ENCODE results near the gene HOXD11.

The HOXD11 gene

GRCh38 chr2:176106581-176107539 lies at the start of gene HOXD11:
Gene HOXD11 (plus strand): TSS chr2:176107280. CDS start chr2:176107356, 76 bp downstream.
- no peak for DNase-seq (ENCODE audit: low read depth in 2 of 2)

- no peak for DNase-seq (ENCODE audit: low read depth in 2 of 2)
Measured at GRCh38 chr2:176063958-176064357, 43.1 kb upstream of the HOXD11 start.

DNA sequence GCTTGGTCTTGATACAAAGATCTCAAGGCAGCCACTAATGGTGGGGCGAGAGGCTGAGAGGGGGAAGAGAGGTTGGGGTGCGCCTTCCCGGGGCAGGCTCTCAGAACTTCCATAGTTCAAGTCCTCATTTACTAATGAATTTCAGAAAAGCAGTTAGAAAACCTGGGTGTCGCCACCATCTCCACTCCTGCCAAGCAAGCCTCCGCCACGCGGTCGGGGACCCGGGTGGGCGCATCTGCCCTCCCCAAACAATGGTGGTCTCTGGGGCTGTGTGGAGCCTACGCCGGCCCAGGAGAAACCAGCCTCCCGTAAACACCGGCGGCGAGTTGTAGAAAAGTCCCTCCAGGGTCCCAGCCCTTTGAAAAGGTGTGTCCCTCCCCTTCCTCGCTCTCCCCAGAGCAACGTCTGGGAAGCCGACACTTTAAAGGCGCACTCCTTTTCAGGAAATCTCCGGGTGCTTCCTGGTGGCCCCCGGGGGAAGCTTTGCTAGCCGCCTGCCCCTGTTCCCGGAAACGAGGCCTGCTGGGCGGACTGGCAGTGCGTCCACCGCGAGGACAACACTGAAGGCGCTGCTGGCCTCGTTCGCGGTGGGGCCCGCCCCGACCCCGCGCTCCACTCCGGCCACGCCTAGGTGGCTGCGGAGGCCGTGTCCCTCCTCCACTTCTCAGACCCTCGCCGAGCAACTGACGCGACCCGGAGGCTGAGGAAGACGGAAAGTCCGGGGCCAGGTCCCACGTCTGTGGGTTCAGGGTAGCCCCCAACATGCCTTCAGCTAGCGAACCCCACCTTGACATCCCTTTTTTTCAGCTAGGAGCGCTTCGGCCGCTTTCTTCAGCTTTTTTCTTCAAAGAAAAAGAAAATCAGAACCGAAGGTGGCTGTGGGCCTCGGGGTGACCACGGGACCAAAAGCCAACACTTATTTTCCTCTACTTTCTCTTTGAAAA lies 40.2 kb upstream of the HOXD11 start:
- no peak for DNase-seq (ENCODE audit: low read depth in 2 of 2)

DNA sequence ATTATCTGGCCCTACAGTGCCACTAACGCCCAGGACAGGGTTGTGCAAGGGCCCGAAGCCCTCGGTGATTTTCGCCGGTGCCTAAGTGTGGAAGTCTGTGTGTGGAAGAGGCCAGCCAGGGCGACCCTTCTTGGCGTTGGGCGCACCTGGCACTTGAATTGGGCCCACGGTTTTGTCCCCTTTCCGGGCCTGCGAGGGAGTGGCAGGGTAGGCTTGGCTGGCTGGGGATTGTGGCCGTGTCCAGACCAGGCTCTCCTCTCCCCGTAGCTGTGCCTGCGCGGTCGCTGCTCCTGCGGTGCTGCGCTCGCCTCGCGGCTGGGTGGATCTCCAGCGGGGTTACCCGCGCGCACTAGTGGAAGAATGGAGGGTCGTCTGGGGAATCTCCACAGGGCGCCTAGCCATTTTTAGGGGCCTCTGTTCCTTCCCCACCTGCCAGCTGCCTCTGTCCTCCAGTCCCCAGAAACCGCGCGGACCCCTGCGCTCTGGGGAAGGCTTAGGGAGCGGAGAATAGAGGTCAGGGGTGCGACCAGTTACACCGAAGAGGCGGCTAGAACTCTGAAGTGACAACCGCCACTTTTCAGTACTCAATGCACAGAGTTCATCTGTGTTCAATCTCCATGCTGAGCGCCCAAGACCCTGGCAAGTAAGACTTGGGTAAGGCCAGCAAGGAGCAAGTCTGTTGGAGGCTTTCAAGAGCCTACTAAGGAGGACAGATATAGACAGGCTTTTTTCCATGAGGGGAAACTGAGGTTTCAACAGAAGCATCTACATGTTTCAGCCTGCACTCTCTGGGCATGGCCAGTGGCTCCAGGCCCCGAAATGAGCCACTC lies 39.3 kb upstream of the HOXD11 start:
- DNase-seq (ENCODE audit: low read depth in 2 of 2): no peak

DNA sequence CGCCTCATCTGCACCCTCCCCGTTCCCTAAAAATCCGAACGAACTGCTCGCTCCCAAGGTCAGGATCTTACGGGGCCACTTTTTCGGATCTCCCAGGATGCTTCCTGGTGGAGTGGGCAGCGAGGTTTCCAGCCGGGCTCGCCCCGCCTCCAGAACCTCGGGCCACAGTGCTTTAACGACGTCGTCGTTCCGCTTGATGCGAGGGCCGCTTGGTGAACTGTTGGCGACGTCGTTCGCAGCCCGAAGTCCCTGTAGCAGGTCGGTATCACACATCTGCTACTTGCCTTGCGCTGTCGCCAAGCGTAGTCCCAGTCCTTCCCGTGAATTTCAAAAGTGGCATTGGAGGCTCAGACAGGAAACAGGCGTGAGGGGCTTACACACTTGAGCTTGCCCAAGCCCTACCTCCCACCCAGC lies 38.7 kb upstream of the HOXD11 start:
- no peak for DNase-seq (ENCODE audit: low read depth in 2 of 2)

- DNase-seq (ENCODE audit: low read depth in 2 of 2): no peak
Measured at GRCh38 chr2:176071330-176072291, 35.5 kb upstream of the HOXD11 start.

DNA sequence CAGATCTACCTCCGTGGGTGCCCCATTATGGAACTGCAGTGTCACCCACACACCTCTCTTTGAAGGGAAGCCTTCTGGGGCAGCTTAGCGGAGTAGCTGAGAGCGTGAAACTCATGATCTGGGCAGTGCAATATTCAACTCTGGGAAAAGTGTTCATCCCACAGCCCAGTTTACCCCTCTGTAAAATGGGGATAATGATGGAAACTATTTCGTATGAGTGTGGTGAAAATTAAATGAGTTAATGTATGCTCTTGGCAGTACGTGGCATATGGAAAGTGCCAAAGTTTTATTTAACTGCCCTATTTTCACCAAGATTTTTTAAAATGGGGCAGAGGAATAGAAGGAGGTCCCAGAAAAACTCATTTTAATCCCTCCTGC lies 34.8 kb upstream of the HOXD11 start:
- DNase-seq (ENCODE audit: low read depth in 2 of 2): no peak

DNA sequence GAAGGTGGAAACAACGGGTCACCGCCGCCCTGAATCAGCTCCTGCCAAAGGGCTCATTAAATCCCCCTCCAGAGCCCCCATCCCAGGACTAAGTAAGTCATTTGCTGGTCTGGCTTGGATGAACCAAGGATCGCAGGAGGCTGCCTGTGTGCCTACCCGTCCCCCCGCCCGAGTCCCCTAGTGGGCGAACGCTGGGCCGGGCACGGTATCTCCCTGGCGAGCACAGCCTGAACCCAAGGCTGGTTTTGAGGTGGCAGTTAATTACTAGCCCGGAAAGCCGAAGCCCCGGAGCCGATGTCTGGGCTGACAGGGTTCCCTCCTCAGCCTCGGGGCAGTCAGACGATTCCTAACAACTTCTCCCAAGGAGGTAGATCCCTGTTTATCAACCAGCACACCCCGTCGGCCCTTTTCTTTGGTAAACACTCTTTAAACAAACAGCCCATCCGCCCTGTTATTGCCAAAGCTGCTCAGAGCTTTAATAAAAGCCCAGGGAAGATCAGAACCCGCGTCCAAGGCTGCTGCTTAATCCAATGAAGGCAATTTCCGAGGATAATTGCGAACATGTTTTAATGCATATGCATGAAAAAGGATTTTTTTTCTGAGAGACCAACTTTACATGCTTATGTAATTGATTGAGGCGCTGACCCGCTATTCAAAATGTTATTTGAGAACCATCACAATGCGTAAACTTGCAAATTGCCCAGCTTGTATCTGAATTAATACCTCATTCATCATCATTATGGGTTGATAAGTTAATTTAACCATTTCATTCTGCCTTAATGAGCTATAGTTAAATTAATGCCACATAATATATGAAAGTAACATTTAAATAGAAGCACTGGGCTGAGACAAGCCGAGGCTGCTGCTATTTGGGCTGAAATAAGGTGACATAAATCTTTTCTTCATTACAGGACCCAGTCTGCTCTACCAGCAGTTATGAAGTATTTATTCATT lies 33.9 kb upstream of the HOXD11 start:
- no peak for DNase-seq (ENCODE audit: low read depth in 2 of 2)

DNA sequence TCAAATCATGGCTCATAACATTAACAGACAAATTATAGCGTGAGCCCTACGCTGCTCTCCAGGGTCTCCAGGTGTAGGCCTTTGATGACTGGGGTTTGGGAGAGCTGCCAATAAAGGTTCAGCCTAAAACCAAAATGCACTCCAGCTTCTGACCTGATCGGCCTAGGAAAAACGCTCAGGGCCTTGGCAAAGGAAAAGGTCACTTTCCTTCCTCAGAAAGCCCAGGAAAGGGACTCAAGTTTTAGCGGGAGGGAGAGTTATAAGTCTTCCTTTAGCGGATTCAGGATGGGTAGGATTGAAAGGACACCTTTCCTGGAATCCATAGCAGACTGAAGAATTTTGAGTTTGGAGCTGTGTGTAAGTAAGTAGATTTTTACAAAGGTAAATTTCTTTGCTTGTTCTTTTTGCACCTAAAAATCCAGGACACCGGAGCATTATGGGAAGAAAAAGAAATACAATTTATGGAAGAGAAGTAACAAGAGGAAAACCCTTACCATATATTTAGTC lies 32.1 kb upstream of the HOXD11 start:
- DNase-seq (ENCODE audit: low read depth in 2 of 2): no peak

DNA sequence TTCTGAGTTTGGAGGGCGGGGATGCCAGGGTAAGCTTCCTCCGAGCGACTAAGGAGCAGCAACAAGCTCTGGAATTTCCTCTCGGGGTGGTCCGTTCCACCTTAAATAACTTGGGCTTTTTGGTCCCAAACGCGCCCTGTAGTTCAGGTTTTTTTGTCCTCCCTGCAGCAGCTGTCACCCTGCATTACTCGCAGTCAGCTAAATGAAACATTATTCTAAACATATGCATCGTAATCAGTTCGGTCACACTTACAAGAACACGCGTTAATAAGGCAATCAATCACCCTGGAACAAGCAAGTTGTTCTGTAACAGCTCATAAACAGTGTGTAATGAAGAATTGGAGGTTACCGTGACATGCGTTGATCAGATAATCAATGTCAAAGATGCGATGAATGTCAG lies 31.6 kb upstream of the HOXD11 start:
- DNase-seq (ENCODE audit: low read depth in 2 of 2): no peak

- no peak for DNase-seq (ENCODE audit: low read depth in 2 of 2)
Measured at GRCh38 chr2:176076063-176076462, 31.0 kb upstream of the HOXD11 start.

DNA sequence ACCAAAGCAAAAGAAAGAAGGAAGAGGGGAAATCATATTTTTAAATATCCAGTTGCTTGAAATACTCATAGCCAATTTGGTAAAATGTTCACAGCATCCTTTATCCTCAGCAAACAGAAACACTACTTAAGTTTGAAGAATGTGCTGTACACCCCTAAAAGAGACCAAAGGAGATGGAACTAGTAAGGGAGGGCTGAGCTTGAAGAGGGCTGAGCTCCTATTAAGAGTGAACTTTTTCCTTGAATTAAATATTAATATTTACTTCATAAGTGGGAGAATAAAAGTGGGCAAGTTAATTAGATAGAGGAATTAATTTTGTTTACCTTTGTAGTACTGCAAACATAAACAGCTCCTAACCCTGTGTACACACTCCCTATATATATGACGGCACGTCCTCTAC lies 30.3 kb upstream of the HOXD11 start:
- DNase-seq (ENCODE audit: low read depth in 2 of 2): no peak

DNA sequence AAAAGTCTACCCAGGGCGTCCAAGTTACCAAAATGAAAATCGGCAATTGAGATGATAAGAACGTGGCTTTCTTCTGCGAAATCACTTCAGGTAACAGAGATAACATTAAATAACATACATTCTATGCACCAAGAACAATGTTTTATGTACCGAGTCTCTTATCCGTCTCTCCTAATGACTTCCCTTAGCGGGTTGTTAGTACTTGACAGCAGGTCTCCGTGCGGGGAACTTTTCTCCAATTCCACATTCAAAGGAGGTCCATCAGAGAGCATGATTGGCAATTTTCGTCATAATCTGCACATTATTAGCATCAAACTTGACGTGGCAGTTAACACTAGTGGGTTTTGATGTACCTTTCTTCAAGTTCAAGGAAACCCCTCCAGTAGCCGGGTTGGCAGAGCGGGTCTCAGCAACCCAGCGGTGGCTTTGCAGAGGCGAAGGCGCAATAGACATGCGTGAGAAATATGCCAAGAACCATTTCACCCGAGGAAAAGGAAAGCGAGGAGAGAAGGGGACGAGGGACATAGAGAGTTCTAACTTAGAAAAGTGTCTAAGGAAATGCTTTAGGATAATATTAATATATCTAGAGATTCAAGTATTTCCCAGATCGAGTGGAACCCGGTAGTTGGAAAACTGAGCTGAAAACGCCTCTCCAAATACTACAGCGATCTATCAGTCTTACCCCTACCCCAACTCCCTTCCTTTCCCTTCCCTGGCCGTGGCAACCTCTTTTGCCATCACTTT lies 28.4 kb upstream of the HOXD11 start:
- DNase-seq (ENCODE audit: low read depth in 2 of 2): no peak

GRCh38 chr2:176079285-176079830 lies 27.7 kb upstream of the HOXD11 start:
- no peak for DNase-seq (ENCODE audit: low read depth in 2 of 2)

DNA sequence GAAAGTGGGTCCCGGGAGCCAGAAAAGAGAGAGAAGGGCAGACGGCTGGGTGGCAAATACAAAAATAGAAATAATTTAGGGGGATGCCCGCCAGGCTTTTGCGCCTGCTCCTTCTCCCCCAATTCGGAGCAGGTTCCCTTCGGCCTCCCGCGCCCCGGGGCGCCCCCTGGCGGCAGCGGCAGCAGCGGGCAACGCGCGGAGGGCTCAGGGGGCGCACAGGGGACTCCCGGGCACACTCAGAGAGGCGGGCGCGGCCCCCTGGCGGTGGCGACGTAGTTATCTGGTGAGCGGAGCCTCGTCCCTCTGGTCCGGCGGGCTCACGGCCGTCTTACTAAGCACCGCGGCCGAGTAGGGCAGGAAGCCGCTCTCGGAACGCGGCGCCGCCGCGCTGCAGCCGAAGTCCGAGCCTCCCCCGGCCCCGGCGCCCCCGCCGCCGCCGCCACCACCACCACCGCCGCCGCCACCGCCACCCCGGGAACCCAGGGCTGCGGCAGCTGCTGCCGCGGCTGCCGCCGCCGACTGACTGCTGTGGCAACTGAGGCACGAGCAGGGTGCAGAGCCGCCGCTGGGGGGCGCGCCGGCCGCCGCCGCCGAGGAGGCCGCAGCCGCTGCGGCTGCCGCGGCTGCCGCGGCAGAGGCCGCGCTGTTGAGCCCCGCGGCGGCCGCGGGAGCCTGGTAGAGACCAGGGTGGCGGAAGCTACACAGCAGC lies 27.1 kb upstream of the HOXD11 start:
- no peak for DNase-seq (ENCODE audit: low read depth in 2 of 2)

DNA sequence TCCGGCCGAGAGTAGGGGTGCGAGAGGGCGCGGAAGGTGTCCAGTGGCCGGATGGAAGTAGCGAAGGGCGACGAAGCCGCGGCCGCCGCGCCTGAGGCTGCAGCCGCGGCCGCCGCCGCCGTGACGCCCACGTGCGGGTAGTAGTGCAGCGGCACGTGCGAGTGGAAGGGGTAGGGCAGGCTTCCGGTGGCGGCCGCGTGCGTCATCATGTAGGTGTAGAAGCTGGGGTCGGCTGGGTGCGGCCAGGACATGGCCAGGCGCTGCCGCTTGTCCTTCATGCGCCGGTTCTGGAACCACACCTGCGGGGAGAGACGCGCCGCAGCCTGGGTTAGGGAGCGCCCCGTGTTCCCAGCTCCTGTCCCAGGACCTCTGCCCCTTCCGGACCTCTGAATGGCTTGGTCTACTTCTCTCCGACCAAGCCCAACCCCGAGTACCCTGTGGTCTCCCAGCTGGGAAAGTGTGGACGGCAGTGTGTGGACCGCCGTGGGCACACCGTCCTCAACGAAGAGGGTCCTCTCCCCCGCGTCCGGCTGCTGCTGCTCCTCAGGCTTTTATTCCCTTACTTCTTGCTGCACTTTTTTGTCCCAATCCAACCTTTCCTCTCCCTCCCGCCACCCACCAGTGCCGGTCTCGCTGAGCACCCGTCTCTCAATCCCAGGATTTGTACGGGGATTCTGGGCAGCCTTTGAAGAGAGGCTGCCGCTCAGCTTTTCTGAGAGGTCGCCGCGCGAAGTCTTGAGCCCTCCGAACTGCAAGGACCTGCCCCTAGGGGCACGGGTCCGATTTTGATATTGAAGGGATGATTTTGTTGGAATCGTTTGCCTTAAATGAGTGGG lies 26.3 kb upstream of the HOXD11 start:
- no peak for DNase-seq (ENCODE audit: low read depth in 2 of 2)

Data from stimulated activated CD4-positive, alpha-beta T cell treated with anti-CD3 and anti-CD28 coated beads, Interleukin-12 subunit alpha, Interleukin-12 subunit beta, amount 100 ng/mL, for 24 hours (primary cell).